GM21529 (cell line): ENCODE data around the gene RERE.
"Not testable (repeated sequence)": the region's sequence is repeated elsewhere in the genome, so short reads cannot be mapped to it uniquely, and the experiment has no call there.

Experiments
- ATAC-seq: cut with Tn5 transposase; IDR thresholded peaks from one replicate; pipeline ENCODE4 v1.9.1; 2021; ENCODE audit not compliant: unreplicated experiment

RERE gene

GRCh38 chr1:8394456-8395321 is 422.8 kb downstream of the RERE start:
- no peak for ATAC-seq

GRCh38 chr1:8392522-8392921 is 424.9 kb downstream of the RERE start:
- ATAC-seq: no peak

GRCh38 chr1:8390707-8391106 is 426.7 kb downstream of the RERE start:
- ATAC-seq: no peak

- no peak for ATAC-seq
Measured at GRCh38 chr1:8389958-8390535, 427.4 kb downstream of the RERE start.

GRCh38 chr1:8388732-8389562 is 428.5 kb downstream of the RERE start:
- ATAC-seq: no peak

- ATAC-seq: no peak
Measured at GRCh38 chr1:8386247-8386646, 431.2 kb downstream of the RERE start.

GRCh38 chr1:8384577-8384976 is 432.9 kb downstream of the RERE start:
- ATAC-seq: no peak

GRCh38 chr1:8384088-8384487 is 433.4 kb downstream of the RERE start:
- no peak for ATAC-seq

- ATAC-seq: no peak
Measured at GRCh38 chr1:8382608-8383505, 434.6 kb downstream of the RERE start.

GRCh38 chr1:8382051-8382505 is 435.4 kb downstream of the RERE start:
- no peak for ATAC-seq

GRCh38 chr1:8381618-8382017 is 435.8 kb downstream of the RERE start:
- no peak for ATAC-seq

GRCh38 chr1:8380310-8380709 is 437.1 kb downstream of the RERE start:
- not testable (repeated sequence) for ATAC-seq

- no peak for ATAC-seq
Measured at GRCh38 chr1:8379513-8380186, 437.8 kb downstream of the RERE start.

GRCh38 chr1:8378981-8379470 is 438.4 kb downstream of the RERE start:
- no peak for ATAC-seq

- no peak for ATAC-seq
Measured at GRCh38 chr1:8378178-8378577, 439.3 kb downstream of the RERE start.

GRCh38 chr1:8377271-8377981 is 440.0 kb downstream of the RERE start:
- ATAC-seq: no peak

GRCh38 chr1:8376358-8376840 is 441.0 kb downstream of the RERE start:
- no peak for ATAC-seq

- no peak for ATAC-seq
Measured at GRCh38 chr1:8374812-8375211, 442.6 kb downstream of the RERE start.

- ATAC-seq: no peak
Measured at GRCh38 chr1:8374356-8374755, 443.1 kb downstream of the RERE start.
